Fibroblast of skin of abdomen (primary cell): ENCODE measurements around the gene ERN1.

Experiments used
- DNase-seq: peaks from one replicate; pipeline ENCODE4 v3.0.0-alpha.2; 2013

The ERN1 gene

DNA sequence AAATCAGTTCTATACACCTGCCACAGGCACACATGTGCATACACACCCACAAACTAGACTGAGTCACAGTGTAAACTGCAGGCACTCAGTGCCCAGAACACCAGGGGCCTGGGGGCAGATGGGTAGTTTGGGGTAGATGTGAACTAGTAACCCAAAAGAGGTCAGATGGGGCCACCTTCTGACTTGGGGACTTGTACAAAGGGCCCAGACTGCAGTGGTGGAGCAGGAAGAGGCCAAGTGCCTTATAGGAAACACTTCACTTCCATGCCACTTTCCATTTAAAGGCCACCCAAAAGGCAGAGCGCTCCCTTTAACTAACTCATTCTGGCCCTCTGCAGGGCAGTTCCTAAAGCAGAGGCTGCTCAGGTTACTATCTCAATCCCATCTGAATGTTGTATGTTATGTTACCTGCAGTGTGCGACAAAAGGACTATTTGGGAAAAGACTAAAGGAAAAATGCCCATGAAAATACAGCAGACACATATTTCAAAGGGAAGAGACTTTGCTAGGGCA lies 27.8 kb upstream of the ERN1 start:
- no peak for DNase-seq

- DNase-seq = no peak
These were observed 26.7 kb upstream of the ERN1 start for GRCh38 chr17:64156670-64157069.

DNA sequence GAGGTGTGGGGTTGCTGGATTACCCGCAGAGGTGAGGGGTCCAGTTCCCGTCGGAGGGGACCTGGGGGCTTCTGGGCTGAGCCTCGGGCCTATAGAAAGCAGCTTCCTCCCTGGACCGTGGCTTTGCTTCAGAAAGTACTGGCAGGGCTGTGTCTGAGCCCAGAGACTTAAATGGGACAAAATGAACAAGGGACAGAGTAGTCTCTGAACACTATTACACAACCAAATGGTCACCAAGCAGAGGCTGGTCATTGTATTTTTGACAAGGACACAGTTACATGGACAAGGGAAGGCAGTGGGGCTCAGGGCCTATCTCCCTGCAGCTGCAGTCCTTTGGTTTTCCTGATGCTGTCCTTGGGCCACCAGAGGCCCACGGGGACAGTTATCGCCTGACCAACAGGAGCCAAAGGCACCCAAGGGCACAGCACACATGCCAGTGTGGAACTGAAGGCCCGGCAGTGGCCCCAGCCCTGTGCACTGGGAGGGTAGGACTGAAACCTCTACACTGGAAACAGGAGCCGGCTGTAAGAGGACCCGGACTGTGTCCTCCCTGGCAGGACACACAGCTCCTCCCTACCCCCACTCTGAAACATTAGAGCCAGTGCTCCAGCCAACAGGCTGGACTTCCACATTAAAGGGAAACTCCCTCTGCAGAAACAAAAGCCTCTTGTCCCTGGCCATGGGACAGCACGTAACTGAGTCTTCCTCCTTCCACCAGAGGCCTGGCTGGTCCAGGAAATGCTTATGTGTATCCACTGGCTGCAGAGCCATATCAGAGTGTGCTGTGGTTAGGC lies 26.0 kb upstream of the ERN1 start:
- DNase-seq = no peak

DNA sequence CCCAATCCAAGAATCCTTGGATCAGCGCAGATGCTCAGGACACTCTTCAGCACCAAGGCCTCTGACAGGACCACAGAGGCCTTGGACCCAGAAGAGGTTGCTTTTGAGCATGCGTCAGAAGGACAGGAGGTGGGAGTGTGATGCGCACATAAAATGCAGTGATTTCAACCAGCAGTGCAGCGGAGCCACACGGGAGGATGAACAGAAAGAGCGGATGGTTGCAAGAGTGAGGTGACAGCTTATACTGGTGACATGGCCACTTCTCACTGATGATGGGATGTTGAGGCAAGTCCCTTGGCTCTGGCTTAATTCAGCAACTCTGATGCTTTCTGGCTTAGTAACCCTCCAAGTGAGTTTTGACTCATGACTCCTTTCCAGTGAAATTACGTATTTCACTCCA lies 25.2 kb upstream of the ERN1 start:
- DNase-seq = no peak

- DNase-seq = no peak
These were observed 24.8 kb upstream of the ERN1 start for GRCh38 chr17:64154717-64155116.

DNA sequence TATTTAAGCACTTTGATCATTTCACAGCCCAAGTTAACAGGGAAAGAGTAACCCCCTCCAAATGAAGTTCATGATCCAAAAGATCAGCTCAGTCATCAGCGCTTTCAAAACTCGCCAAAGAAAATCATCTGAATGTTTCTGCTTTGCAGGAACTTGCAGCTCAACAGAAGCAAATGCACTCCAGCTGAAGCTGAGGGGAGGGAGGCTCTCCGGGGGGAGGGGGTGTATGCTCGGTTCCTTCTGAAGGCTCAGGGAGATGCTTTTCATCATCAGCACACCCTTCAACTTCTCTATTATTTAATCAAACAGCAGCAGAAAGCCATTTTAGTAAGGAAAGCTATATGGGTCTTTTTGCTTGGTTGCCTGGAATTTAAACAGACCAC lies 24.4 kb upstream of the ERN1 start:
- no peak for DNase-seq

- DNase-seq = no peak
These were observed 23.8 kb upstream of the ERN1 start for GRCh38 chr17:64153565-64154312.

DNA sequence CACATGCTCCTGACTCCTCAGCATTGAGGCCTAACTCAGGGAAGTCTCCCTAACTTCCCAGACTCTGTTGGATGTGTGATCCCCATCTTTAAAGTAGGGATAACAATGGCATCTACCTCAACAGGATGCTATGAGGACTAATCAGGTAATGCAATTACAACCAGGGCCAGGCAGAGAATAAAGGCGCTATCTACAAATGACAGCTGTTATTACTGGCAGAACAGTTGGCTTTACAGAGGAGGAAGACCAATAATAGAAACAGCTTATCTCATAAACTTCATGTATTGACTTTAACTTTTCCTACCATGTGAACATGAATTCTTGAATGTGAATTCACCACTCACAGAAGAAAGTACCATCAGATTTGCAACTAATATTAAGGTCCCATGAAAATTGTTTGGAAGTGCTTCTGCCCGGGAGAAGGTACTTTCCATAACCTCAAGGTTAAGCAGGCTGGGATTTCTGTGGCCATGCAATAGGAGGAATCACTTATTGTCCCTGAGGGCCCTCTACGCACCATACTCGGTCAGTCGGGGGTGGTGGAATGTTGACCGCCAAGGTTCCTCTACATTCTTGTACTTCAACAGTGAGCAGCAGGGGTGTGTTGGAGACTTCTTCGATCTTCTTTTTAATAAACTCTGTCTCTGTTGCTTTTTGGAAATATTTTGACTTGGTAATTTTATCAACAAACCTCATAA lies 22.6 kb upstream of the ERN1 start:
- DNase-seq = no peak

DNA sequence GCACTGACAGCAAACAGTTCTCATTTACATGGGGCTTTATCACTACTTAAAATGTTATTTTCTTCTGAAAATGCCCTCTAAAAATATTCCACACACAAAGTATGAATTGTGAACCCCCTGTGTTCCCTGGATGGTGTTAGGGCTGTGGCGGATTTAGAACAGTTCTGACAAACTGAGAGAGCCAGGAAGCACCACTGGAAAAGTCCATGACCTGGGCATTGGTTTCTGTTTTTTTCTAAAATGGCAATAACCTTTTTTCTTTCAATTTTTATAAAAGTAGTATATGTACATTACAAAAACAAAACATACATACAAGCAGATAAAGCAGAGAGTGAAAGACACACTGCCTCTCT lies 21.0 kb upstream of the ERN1 start:
- DNase-seq = no peak

GRCh38 chr17:64150237-64151015 lies 20.5 kb upstream of the ERN1 start:
- no peak for DNase-seq

DNA sequence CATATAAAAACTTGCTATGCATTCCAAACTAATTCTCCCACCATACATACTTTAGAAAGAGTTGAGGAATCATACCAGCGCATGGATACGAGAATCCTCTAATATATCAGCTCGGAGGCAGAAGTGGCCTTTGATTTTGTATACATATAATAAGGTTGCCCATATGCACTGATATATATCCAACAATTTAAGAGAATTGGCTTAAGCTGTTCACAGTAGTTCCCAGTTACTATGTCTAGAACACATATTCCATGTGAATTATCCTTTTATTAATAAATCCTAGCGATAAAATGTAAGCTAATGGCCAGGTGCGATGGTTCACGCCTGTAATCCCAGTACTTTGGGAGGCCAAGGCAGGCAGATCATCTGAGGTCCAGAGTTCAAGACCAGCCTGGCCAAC lies 19.3 kb upstream of the ERN1 start:
- no peak for DNase-seq

DNA sequence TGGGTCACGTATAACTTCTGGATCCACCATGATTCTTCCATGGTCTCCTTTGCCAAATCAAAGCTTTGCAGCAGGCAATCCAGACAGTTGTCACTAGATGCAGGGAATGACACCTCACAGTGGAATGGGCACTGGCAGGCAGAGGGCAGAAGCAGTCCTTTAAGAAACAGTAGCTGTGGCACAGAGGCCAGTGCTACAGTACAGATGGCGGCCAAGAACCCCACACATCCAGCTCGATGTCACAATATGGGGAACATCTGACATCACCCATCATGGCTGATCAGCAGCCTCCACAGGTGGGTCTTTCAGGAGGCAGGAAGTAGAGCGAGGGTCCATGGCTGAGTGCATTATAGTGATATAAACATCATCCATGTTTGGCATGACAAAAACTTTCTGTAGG lies 18.8 kb upstream of the ERN1 start:
- DNase-seq = no peak

GRCh38 chr17:64148017-64148631 lies 18.2 kb upstream of the ERN1 start:
- no peak for DNase-seq

DNA sequence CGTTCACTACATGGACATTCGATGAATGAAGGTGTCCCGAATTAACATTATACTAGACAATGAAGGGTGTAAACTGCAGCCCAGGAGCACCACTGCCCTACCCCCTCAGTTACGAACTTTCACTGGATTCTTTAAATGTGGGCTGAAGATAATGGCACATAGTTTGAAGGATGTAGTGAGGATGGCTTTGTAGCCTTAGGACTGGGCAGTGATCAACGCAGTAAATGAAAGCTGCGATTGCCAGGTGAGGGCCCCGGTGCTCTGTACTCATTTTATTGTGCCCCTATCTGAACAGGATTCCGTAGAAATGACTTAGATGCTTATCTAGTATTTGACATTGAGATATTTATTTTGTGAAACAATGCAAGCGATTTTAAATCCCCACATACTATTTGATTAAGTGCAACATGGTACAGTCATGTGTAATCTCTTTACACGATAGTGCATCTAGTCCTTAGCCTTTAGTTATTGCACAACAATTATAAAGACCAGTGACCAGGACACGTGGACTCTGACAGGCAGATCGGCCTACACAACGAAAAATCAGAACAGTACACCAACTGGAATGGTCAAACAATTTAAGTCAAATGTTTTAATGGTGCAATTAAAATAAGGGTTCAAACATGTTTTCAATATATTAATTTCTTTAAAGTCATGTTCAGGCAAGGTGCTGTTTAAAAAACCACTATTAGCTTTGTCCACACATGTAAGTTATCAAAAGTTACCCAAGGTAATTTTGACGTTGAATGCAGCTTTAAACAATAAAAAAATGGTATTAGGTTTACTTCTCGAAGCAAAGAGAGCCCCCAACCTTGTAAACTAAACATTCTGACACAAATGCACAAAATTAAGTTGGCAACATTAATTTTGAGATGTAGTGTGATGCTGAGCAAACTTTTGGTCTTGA lies 17.4 kb upstream of the ERN1 start:
- DNase-seq = no peak

GRCh38 chr17:64146418-64147109 lies 16.6 kb upstream of the ERN1 start:
- DNase-seq = peak; percentile 73

DNA sequence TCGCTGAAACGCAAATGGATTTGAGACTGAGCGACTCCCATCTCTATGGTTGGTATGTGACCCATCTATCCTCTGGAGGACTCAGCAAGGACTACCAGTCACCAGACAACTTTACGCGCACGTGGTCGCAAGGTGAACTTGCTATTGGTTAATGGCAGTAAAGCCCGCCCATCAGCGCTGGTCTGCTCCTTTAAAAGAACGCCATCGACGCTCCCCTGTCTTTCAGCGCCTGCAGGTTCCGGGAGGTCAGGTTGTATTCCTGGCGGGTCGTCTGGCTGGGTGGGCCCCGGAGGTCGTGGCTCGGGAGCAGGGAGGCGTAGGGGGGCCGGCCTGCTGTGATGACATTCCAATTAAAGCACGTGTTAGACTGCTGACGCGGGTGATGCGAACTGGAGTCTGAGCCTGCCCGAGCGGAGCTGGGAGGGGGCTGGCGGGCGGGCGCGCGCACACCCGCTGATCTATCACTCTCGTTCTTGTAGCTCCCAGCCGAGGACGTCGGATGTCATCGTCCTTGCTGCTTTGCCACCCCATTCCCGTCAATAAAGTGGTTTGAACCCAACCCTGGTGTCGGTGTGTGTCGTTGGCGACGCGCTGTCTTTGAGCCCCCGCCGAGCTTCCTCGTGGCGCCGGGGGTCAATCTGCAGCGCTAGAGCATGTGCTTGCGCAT lies 15.9 kb upstream of the ERN1 start:
- DNase-seq = peak; percentile 100

DNA sequence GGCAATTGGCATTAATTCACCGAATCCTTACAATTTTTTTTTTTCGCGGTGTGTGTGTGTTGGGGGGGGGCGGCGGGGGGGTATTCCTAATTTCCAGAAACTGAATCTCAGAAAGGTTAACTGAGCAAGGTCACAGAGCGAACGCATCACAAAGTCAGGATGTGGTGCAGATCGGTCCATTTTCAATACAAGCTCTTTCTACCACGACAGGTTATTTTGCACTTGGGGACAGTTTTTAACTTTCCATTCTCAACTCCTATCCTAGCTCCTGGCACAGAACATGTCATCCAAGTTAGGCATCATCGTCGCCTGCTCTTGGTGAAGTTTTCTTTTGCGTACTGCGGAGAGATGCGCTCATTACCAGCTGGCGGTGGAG lies 15.4 kb upstream of the ERN1 start:
- no peak for DNase-seq

GRCh38 chr17:64139542-64139941 lies 9.6 kb upstream of the ERN1 start:
- no peak for DNase-seq

DNA sequence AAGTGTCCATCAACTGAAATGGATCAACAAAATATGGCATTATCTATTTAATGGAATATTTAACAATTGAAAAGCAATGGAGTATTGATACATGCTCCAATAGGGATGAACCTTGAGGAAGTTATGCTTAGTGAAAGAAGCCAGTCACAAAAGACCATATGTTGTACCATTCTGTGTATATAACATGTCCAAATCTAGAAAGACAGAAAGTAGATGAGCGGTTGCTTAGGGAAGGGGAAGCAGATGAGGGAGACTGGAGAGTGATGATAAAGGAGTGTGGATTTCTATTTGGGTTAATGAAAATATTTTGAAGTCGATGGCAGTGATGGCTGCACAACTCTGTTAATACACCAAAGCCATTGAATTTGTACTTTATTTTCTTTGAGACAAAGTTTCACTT lies 8.5 kb upstream of the ERN1 start:
- no peak for DNase-seq

GRCh38 chr17:64135000-64135399 lies 5.1 kb upstream of the ERN1 start:
- no peak for DNase-seq
